ENCODE results near the gene FEZ2.

Gene FEZ2

GRCh38 chr2:36540986-36541754 is 56.8 kb downstream of the FEZ2 start:
- no peak for TF ChIP-seq ZFX (IDR thresholded peaks at IDR 0.05; ENCODE audit: borderline replicate concordance)
- TF ChIP-seq, protein P1, sequence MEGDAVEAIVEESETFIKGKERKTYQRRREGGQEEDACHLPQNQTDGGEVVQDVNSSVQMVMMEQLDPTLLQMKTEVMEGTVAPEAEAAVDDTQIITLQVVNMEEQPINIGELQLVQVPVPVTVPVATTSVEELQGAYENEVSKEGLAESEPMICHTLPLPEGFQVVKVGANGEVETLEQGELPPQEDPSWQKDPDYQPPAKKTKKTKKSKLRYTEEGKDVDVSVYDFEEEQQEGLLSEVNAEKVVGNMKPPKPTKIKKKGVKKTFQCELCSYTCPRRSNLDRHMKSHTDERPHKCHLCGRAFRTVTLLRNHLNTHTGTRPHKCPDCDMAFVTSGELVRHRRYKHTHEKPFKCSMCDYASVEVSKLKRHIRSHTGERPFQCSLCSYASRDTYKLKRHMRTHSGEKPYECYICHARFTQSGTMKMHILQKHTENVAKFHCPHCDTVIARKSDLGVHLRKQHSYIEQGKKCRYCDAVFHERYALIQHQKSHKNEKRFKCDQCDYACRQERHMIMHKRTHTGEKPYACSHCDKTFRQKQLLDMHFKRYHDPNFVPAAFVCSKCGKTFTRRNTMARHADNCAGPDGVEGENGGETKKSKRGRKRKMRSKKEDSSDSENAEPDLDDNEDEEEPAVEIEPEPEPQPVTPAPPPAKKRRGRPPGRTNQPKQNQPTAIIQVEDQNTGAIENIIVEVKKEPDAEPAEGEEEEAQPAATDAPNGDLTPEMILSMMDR (IDR thresholded peaks at IDR 0.05) = no peak
- H3K27ac ChIP-seq = no peak overlapping the region

GRCh38 chr2:36539631-36540030 is 58.3 kb downstream of the FEZ2 start:
- no peak overlapping the region for H3K27ac ChIP-seq
- TF ChIP-seq, protein P1 (IDR thresholded peaks at IDR 0.05) = no peak
- TF ChIP-seq ZFX (IDR thresholded peaks at IDR 0.05; ENCODE audit: borderline replicate concordance) = no peak

DNA sequence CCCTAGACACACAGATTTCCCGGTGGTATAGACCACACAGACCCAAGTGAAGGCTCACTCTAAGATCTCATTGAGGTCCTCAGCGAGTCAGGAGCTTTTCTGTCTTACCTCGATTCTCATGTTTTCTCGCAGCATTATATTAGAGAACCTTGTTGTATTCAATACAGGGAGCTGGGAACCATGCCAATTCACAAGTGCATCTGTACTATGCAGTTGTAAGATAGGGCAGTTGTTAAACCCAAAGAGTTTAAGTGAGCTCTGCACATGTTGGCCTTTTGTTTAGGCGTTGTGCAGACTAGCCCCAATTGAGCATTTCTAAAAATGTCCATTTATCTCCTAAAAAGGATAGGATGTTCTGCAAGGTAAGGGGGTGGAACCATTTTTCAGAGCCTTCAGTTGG is 59.6 kb downstream of the FEZ2 start:
- H3K27ac ChIP-seq = no peak overlapping the region
- no peak for TF ChIP-seq ZFX (IDR thresholded peaks at IDR 0.05; ENCODE audit: borderline replicate concordance)
- TF ChIP-seq, protein P1 (IDR thresholded peaks at IDR 0.05) = no peak

GRCh38 chr2:36536776-36537175 is 61.2 kb downstream of the FEZ2 start:
- TF ChIP-seq ZFX (IDR thresholded peaks at IDR 0.05; ENCODE audit: borderline replicate concordance) = no peak
- H3K27ac ChIP-seq = no peak overlapping the region

DNA sequence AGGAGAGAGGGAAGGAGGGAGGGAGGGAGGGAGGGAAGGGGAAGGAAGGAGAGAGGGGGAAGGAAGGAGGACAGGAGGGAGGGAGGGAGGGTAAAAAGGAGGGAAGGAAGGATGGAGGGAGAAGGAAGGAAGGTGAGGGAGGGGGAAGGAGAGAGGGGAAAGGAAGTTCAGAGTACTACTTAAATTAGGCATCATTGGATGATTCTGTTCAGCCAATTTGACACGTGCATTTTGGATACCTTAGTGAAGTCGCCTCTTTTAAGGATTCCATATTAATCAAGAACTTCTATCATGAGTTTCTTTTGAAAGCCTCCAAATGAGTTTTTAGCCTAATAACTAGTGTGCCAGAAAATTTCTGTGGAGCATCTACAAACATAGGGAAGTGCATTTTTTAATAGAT is 62.9 kb downstream of the FEZ2 start:
- H3K27ac ChIP-seq = no peak overlapping the region
- TF ChIP-seq ZFX (IDR thresholded peaks at IDR 0.05; ENCODE audit: borderline replicate concordance) = no peak
- TF ChIP-seq, protein P1 (IDR thresholded peaks at IDR 0.05) = no peak

GRCh38 chr2:36534275-36534799 is 63.6 kb downstream of the FEZ2 start:
- H3K27ac ChIP-seq = no peak overlapping the region
- TF ChIP-seq, protein P1 (IDR thresholded peaks at IDR 0.05) = no peak

GRCh38 chr2:36530983-36531354 is 67.0 kb downstream of the FEZ2 start:
- no peak overlapping the region for H3K27ac ChIP-seq
- TF ChIP-seq ZFX (IDR thresholded peaks at IDR 0.05; ENCODE audit: borderline replicate concordance) = no peak
- TF ChIP-seq, protein P1 (IDR thresholded peaks at IDR 0.05) = no peak

Measured in 22Rv1 (cell line).